ENCODE results near the gene FYB2.

GRCh38 chr1:56670350-56670749, 148.9 kb downstream of the FYB2 start:
- TF ChIP-seq EZH2 (IDR thresholded peaks at IDR 0.05): no peak
- no peak for TF ChIP-seq POLR2A (IDR thresholded peaks at IDR 0.05; ENCODE audit: borderline replicate concordance, extremely low read depth, insufficient read depth, insufficient read length)
- TF ChIP-seq SRF (IDR thresholded peaks at IDR 0.05; ENCODE audit: low read depth): no peak
- TF ChIP-seq CTCF (IDR thresholded peaks at IDR 0.05 in 2 of 3, conservative IDR thresholded peaks at IDR 0.05 in 1 of 3; ENCODE audit: borderline replicate concordance in 1 of 3, insufficient read depth in 1 of 3, low read depth in 2 of 3, low read length in 2 of 3): no peak
- TF ChIP-seq CBX3 (IDR thresholded peaks at IDR 0.05; ENCODE audit: low read depth): no peak
- no peak for TF ChIP-seq POLR2AphosphoS5 (IDR thresholded peaks at IDR 0.05; ENCODE audit: low read depth, low read length)
